Erythroblast (primary cell): ENCODE measurements around the gene MBD1.

Experiments used
- GATA1 ChIP-seq: IDR thresholded peaks from 2 replicates; pipeline ENCODE4 v1.6.1; 2011; ENCODE audit warnings: low read depth, mild to moderate bottlenecking, control low read depth, low read length, moderate library complexity
- POLR2A ChIP-seq: IDR thresholded peaks from 2 replicates; pipeline ENCODE4 v1.6.1; 2011; ENCODE audit warnings: mild to moderate bottlenecking, low read length

GRCh38 chr18:50311650-50312049 lies 30.3 kb upstream of the MBD1 start:
- no peak for TF ChIP-seq POLR2A
- no peak for TF ChIP-seq GATA1
